Keratinocyte (primary cell): Measurements from ENCODE around the gene ALK. TPM values are rescaled to one million over a fixed set of nuclear protein-coding genes. Genes with fewer than 3 reads are reported as not detected.

Source experiments
- DNase-seq: peaks from one replicate; pipeline ENCODE4 v3.0.0-alpha.2; 2011; ENCODE audit warnings: low read depth, missing footprints, low spot score
- FAIRE-seq: peaks from 2 replicates; lab custom pipeline; 2011; peaks lifted over from hg19 to GRCh38; lab: Jason Lieb, UNC
- H2AFZ ChIP-seq: 2 replicates; pipeline ENCODE4 v1.6.0; 2012; ENCODE audit warnings: low read length, control low read depth, inconsistent platforms; ENCODE audit not compliant: control insufficient read depth
- H3K27ac ChIP-seq: 2 replicates; pipeline ENCODE4 v1.5.1; 2011; ENCODE audit warnings: low read length; ENCODE audit not compliant: control insufficient read depth, insufficient read depth
- H3K27me3 ChIP-seq: 3 replicates; pipeline ENCODE4 v1.6.0; 2011; ENCODE audit warnings: low read length; ENCODE audit not compliant: control insufficient read depth, insufficient read depth; ENCODE audit errors: extremely low read depth
- H3K36me3 ChIP-seq, 2 experiments: 2 replicates in 1 of 2; 3 replicates in 1 of 2; pipeline ENCODE4 v1.5.1; 2011; ENCODE audit warnings: low read length in 2 of 2, mild to moderate bottlenecking in 1 of 2; ENCODE audit not compliant: control insufficient read depth in 2 of 2, insufficient read depth in 2 of 2; ENCODE audit errors: extremely low read depth in 1 of 2
- H3K4me1 ChIP-seq: 3 replicates; pipeline ENCODE4 v1.5.1; 2011; ENCODE audit warnings: low read length; ENCODE audit not compliant: control insufficient read depth, insufficient read depth; ENCODE audit errors: extremely low read depth
- H3K4me2 ChIP-seq: 3 replicates; pipeline ENCODE4 v1.6.0; 2011; ENCODE audit warnings: low read depth, low read length; ENCODE audit not compliant: control insufficient read depth, insufficient read depth; ENCODE audit errors: extremely low read depth
- H3K4me3 ChIP-seq, 3 experiments: fragments of 200-600 bp in 1 of 3; sonication (generic) in 1 of 3; 2 replicates in 2 of 3; 3 replicates in 1 of 3; pipeline ENCODE4 v1.5.1; 2011 to 2016; ENCODE audit warnings: low read length in 3 of 3, mild to moderate bottlenecking in 3 of 3, control low read depth in 2 of 3, inconsistent platforms in 1 of 3, low read depth in 1 of 3, mixed read lengths in 1 of 3, mixed run types in 1 of 3, moderate library complexity in 1 of 3; ENCODE audit not compliant: control insufficient read depth in 2 of 3, insufficient read depth in 2 of 3; ENCODE audit errors: extremely low read depth in 1 of 3
- H3K79me2 ChIP-seq: 2 replicates; pipeline ENCODE4 v1.6.0; 2012; ENCODE audit warnings: low read length; ENCODE audit not compliant: control insufficient read depth, insufficient read depth
- H3K9ac ChIP-seq: 3 replicates; pipeline ENCODE4 v1.6.0; 2011; ENCODE audit warnings: low read length; ENCODE audit not compliant: control insufficient read depth, insufficient read depth; ENCODE audit errors: extremely low read depth
- H3K9me1 ChIP-seq: 3 replicates; pipeline ENCODE4 v1.6.0; 2011; ENCODE audit warnings: low read length; ENCODE audit not compliant: control insufficient read depth, insufficient read depth; ENCODE audit errors: extremely low read depth
- H3K9me3 ChIP-seq: 2 replicates; pipeline ENCODE4 v1.5.1; 2012; ENCODE audit warnings: low read depth, low read length; ENCODE audit not compliant: control insufficient read depth
- H4K20me1 ChIP-seq: 3 replicates; pipeline ENCODE4 v1.6.0; 2011; ENCODE audit warnings: low read length; ENCODE audit not compliant: control insufficient read depth, insufficient read depth; ENCODE audit errors: extremely low read depth
- CTCF ChIP-seq, 3 experiments: IDR thresholded peaks in 1 of 3; conservative IDR thresholded peaks in 1 of 3; optimal IDR thresholded peaks in 1 of 3; 2 replicates in 2 of 3; 3 replicates in 1 of 3; pipeline versions ENCODE3 to v1.5.1; 2011; ENCODE audit warnings: low read length in 3 of 3, mild to moderate bottlenecking in 3 of 3, moderate library complexity in 2 of 3, control low read depth in 1 of 3, inconsistent platforms in 1 of 3; ENCODE audit not compliant: insufficient read depth in 2 of 3; ENCODE audit errors: extremely low read depth in 1 of 3
- EZH2 ChIP-seq: IDR thresholded peaks from one replicate; pipeline ENCODE4 v1.6.1; 2012; ENCODE audit warnings: inconsistent platforms, mild to moderate bottlenecking, low read length, moderate library complexity
- dilution Hi-C: fragments of 300-500 bp; cut with MboI; formaldehyde crosslinking; loops from one replicate; pipeline ENCODE4 v1.7.0; 2020; ENCODE audit warnings: low sequenced_read_pairs; ENCODE audit not compliant: extremely low pct_ligation_motif_present
- polyA plus RNA-seq, 5 experiments: library from polyadenylated mRNA; depleted of rRNA in 3 of 5; stranded (reverse) in 3 of 5; stranded (forward) in 1 of 5; unstranded in 1 of 5; fragments of >200 nt; gene quantifications; 1 replicate in 1 of 5; 2 replicates in 3 of 5; 3 replicates in 1 of 5; pipeline versions ENCODE4 v1.2.1 to v1.2.3, GENCODE V29; 2011 to 2012; ENCODE audit warnings: missing spikeins in 2 of 5, low read depth in 1 of 5, low replicate concordance in 1 of 5

Gene ALK
- polyA plus RNA-seq, 1 donor (not counting 4 experiments of a cell fraction or from before 2014, with no cell fraction given): not detected

- no peak for FAIRE-seq
- no peak for DNase-seq
- Histone ChIP-seq H3K9me1 (no peaks in the 10 kb centered on the region), H3K27me3 (no peaks in the 10 kb centered on the region), H3K4me2 (no peak overlapping the region), H3K4me3 (no peak overlapping the region), H3K4me1 (no peaks in the 10 kb centered on the region), H3K36me3 (no peaks in the 10 kb centered on the region), H3K27ac (no peak overlapping the region), H3K79me2 (no peaks in the 10 kb centered on the region), H4K20me1 (no peaks in the 10 kb centered on the region), H2AFZ (no peak overlapping the region), H3K9me3 (no peaks in the 10 kb centered on the region), H3K9ac (no peak overlapping the region)
- dilution Hi-C loops: no loop called here
- no peak for TF ChIP-seq EZH2
- TF ChIP-seq CTCF (optimal IDR thresholded peaks at IDR 0.05 in 1 of 3, IDR thresholded peaks at IDR 0.05 in 1 of 3, conservative IDR thresholded peaks at IDR 0.05 in 1 of 3; ENCODE audit: extremely low read depth in 1 of 3, insufficient read depth in 2 of 3, low read length in 3 of 3): no peak
Measured at GRCh38 chr2:29525921-29526320, 395.5 kb downstream of the ALK start.

- Histone ChIP-seq H3K9ac (no peak overlapping the region), H2AFZ (no peak overlapping the region), H3K27me3 (no peaks in the 10 kb centered on the region), H3K79me2 (no peaks in the 10 kb centered on the region), H3K4me1 (no peaks in the 10 kb centered on the region), H3K36me3 (no peaks in the 10 kb centered on the region), H3K4me2 (no peak overlapping the region), H3K9me3 (no peaks in the 10 kb centered on the region), H3K27ac (no peak overlapping the region), H3K9me1 (no peaks in the 10 kb centered on the region), H3K4me3 (no peak overlapping the region), H4K20me1 (no peaks in the 10 kb centered on the region)
- dilution Hi-C loops: no loop called here
- DNase-seq: no peak
- no peak for FAIRE-seq
- TF ChIP-seq EZH2 (no peak), CTCF (optimal IDR thresholded peaks at IDR 0.05 in 1 of 3, IDR thresholded peaks at IDR 0.05 in 1 of 3, conservative IDR thresholded peaks at IDR 0.05 in 1 of 3; ENCODE audit: extremely low read depth in 1 of 3, insufficient read depth in 2 of 3, low read length in 3 of 3) (no peak)
Measured at GRCh38 chr2:29524652-29525051, 396.7 kb downstream of the ALK start.
